GM12874 (cell line): ENCODE results near the gene CCSER1.

ENCODE experiments used
- CTCF ChIP-seq: IDR thresholded peaks from 2 replicates; pipeline ENCODE4 v1.5.1; 2011; ENCODE audit warnings: low read depth, mild to moderate bottlenecking, control low read depth, low read length, moderate library complexity; ENCODE audit not compliant: insufficient read depth

CCSER1 gene

GRCh38 chr4:90318193-90318592 is 191.0 kb downstream of the CCSER1 start:
- no peak for TF ChIP-seq CTCF

DNA sequence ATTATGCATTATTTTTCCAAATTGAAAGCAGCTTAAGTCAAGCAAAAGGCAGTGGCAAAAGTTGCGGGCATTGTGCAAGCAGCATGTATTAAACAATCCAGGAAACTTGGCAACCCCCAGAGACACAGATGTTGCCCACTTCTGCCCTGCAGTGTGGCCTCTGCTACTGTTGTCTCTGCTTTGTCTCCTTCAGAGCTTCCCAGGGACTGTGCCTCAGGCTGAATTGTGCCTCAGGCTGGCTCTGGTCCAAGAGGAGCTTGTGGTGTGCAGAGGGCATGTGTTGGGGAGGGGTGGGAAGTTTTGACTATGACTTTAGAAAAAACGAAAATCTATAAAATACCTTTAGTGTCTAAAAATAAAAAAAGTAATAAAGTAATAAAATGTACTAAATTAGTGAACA is 201.4 kb downstream of the CCSER1 start:
- TF ChIP-seq CTCF = no peak

GRCh38 chr4:90330546-90330945 is 203.4 kb downstream of the CCSER1 start:
- no peak for TF ChIP-seq CTCF

DNA sequence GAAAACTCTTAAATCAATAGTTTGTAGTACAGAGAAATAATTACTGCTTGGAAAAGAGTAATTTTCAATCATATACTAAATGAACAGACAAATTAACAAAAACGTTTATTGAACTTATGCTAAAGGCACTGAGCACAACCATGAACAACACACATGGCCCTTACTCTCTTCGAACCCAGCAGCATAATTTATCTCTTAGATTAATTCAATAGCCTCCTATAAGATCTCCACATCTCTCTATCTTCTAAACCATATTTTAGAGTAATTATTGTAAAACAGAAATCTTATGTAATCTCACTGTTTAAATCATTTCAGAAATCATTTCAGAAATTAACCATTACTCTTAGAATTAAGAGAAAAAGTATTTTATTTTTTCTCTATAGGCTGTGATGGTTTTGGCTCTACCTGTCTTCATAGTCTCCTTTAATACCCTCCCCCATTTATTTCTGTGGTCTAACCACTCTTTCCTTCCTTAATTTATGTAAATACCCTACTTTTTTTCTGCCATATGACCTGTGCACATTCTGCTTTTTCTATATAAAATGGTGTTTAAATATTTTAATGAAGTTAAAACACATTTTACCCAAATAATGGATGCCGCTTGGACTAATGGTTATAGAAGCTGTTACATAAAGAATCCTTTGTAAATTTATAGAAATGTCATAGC is 218.5 kb downstream of the CCSER1 start:
- no peak for TF ChIP-seq CTCF

DNA sequence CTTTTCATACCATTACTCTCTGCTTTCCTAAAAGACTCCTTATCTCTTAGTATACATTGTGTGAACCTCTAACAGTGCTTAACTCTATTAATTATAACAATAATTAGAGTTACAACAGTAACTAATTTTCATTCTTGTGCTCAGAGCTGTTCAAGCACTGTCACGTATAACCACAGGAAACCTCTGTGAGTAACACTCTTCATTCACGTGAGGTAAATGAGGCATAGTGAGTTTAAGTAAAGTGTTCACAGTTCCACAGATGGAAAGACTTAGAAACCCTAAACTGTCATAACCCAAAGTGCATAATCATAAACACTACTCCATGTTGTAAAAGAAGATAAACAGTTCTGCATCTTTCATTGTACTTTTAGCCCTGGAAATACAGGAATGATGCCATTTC is 222.4 kb downstream of the CCSER1 start:
- TF ChIP-seq CTCF = no peak

GRCh38 chr4:90357117-90357710 is 230.0 kb downstream of the CCSER1 start:
- no peak for TF ChIP-seq CTCF

- TF ChIP-seq CTCF = no peak
These were observed 247.9 kb downstream of the CCSER1 start for GRCh38 chr4:90375081-90375480.

GRCh38 chr4:90393215-90393614 is 266.0 kb downstream of the CCSER1 start:
- no peak for TF ChIP-seq CTCF
